K562 (cell line): ENCODE data around the gene TRAF7. TPM values are rescaled to one million over a fixed set of nuclear protein-coding genes. Genes with fewer than 3 reads are reported as not detected.

Source experiments
- CREB1 ChIP-seq, 2 experiments: sonication (generic) in 1 of 2; formaldehyde crosslinking in 1 of 2; IDR thresholded peaks; 2 replicates each; pipeline versions ENCODE4 v1.6.1 to v1.8.0; 2012 to 2022; ENCODE audit warnings: inconsistent platforms in 1 of 2, mild to moderate bottlenecking in 1 of 2, missing genetic modification reagents in 1 of 2, moderate library complexity in 1 of 2
- DNMT1 ChIP-seq: fragments of 450-650 bp; IDR thresholded peaks from 2 replicates; pipeline ENCODE4 v1.6.1; 2016; ENCODE audit warnings: antibody characterized with exemption, mild to moderate bottlenecking
- EHMT2 ChIP-seq: fragments of 450-650 bp; IDR thresholded peaks from 2 replicates; pipeline ENCODE4 v1.6.1; 2018; ENCODE audit warnings: antibody characterized with exemption
- HSF4 ChIP-seq: fragments of 250-450 bp; sonication (Bioruptor Pico); IDR thresholded peaks from 2 replicates; pipeline ENCODE4 v2.1.2; 2022; ENCODE audit warnings: mild to moderate bottlenecking, moderate library complexity, borderline replicate concordance
- MTA2 ChIP-seq: fragments of 450-650 bp; IDR thresholded peaks from 2 replicates; pipeline ENCODE4 v1.6.1; 2016; ENCODE audit warnings: low read depth
- NCOA6 ChIP-seq: fragments of 450-650 bp; IDR thresholded peaks from 2 replicates; pipeline ENCODE4 v1.6.1; 2017; ENCODE audit warnings: mild to moderate bottlenecking
- NR2C1 ChIP-seq, 2 experiments: fragments of 450-650 bp; IDR thresholded peaks; 2 replicates each; pipeline ENCODE4 v1.6.1; 2017; ENCODE audit warnings: mild to moderate bottlenecking in 2 of 2, antibody characterized with exemption in 1 of 2, inconsistent platforms in 1 of 2, missing compliant biosample characterization in 1 of 2, missing genetic modification characterization in 1 of 2
- NRF1 ChIP-seq, 2 experiments: fragments of 450-650 bp; IDR thresholded peaks in 1 of 2; conservative IDR thresholded peaks in 1 of 2; 2 replicates each; pipeline ENCODE4 v1.6.1; 2014; ENCODE audit warnings: mild to moderate bottlenecking in 2 of 2
- RB1 ChIP-seq: fragments of 450-650 bp; IDR thresholded peaks from 2 replicates; pipeline ENCODE4 v1.6.1; 2017; ENCODE audit warnings: low read depth, mild to moderate bottlenecking
- XRCC5 ChIP-seq: fragments of 200-400 bp; formaldehyde crosslinking; IDR thresholded peaks from 2 replicates; pipeline ENCODE4 v1.6.1; 2017; ENCODE audit warnings: low read depth, mild to moderate bottlenecking, low read length
- YY1 ChIP-seq, 3 experiments: IDR thresholded peaks; 2 replicates each; pipeline ENCODE4 v1.6.1; 2011; ENCODE audit warnings: low read length in 2 of 3, mild to moderate bottlenecking in 2 of 3, moderate library complexity in 2 of 3, borderline replicate concordance in 1 of 3, control low read depth in 1 of 3, low read depth in 1 of 3; ENCODE audit not compliant: insufficient read depth in 3 of 3, insufficient replicate concordance in 2 of 3, control insufficient read depth in 1 of 3, insufficient read length in 1 of 3; ENCODE audit errors: extremely low read depth in 1 of 3
- ZFX ChIP-seq: sonication (generic); formaldehyde crosslinking; IDR thresholded peaks from 2 replicates; pipeline ENCODE4 v1.8.0; 2022; ENCODE audit warnings: mild to moderate bottlenecking, missing genetic modification reagents, moderate library complexity
- ZNF134 ChIP-seq: fragments of 250-450 bp; sonication (Bioruptor Pico); conservative IDR thresholded peaks from 2 replicates; pipeline ENCODE4 v1.4.0; 2020
- ZNF3 ChIP-seq: fragments of 250-450 bp; sonication (Bioruptor Pico); IDR thresholded peaks from 2 replicates; pipeline ENCODE4 v1.5.0; 2021; ENCODE audit warnings: mild to moderate bottlenecking, moderate library complexity
- ZNF316 ChIP-seq: fragments of 450-650 bp; IDR thresholded peaks from 2 replicates; pipeline ENCODE4 v1.6.1; 2016
- ZNF384 ChIP-seq: IDR thresholded peaks from 2 replicates; pipeline ENCODE4 v1.6.1; 2012; ENCODE audit warnings: low read depth, low read length, improper control_type of control experiment
- ZNF41 ChIP-seq: fragments of 250-450 bp; sonication (Bioruptor Pico); conservative IDR thresholded peaks from 2 replicates; pipeline ENCODE4 v1.4.0; 2020; ENCODE audit warnings: mild to moderate bottlenecking
- ZNF785 ChIP-seq: fragments of 250-450 bp; sonication (Bioruptor Pico); IDR thresholded peaks from 2 replicates; pipeline ENCODE4 v1.4.0; 2020; ENCODE audit warnings: mild to moderate bottlenecking
- polyA plus RNA-seq, 8 experiments: library from polyadenylated mRNA; depleted of rRNA in 4 of 8; stranded (reverse) in 5 of 8; unstranded in 3 of 8; fragments of >200 nt; fragmentation: Nextera tagmentation in 2 of 8; fragmentation: Illumina TruSeq in 1 of 8; extraction: Ambion mirVana in 2 of 8; extraction: Trizol in 1 of 8; gene quantifications; 2 replicates each; pipeline versions ENCODE4 v1.2.1 to v1.2.3, GENCODE V29; 2011 to 2014; ENCODE audit warnings: inconsistent platforms in 1 of 8, missing spikeins in 1 of 8
- total RNA-seq, 7 experiments: library from RNA; depleted of rRNA in 6 of 7; stranded (reverse); fragments of >200 nt in 6 of 7; fragmentation: Illumina TruSeq in 2 of 7; extraction: Trizol in 2 of 7; gene quantifications; 2 replicates each; pipeline versions ENCODE4 v1.2.1 to v1.2.3, GENCODE V29; 2011 to 2021; ENCODE audit warnings: low replicate concordance in 1 of 7
- TF ChIP-seq, protein P1 (sequence below): fragments of 250-450 bp; sonication (Bioruptor Pico); IDR thresholded peaks from 2 replicates; pipeline ENCODE4 v1.4.0; 2020; ENCODE audit warnings: borderline replicate concordance
- TF ChIP-seq, protein P2 (sequence below): fragments of 250-450 bp; sonication (Bioruptor Pico); IDR thresholded peaks from 2 replicates; pipeline ENCODE4 v1.5.0; 2021; ENCODE audit warnings: mild to moderate bottlenecking, borderline replicate concordance
- TF ChIP-seq, protein P3 (sequence below): fragments of 450-650 bp; IDR thresholded peaks from 2 replicates; pipeline ENCODE4 v1.6.1; 2016; ENCODE audit warnings: mild to moderate bottlenecking

TRAF7 gene
- total and polyA plus RNA-seq, 9 of the 15 experiments (the other 6 are each of a cell fraction or from before 2014, with no cell fraction given) = 1.1 to 113 (median 41.6) TPM

DNA sequence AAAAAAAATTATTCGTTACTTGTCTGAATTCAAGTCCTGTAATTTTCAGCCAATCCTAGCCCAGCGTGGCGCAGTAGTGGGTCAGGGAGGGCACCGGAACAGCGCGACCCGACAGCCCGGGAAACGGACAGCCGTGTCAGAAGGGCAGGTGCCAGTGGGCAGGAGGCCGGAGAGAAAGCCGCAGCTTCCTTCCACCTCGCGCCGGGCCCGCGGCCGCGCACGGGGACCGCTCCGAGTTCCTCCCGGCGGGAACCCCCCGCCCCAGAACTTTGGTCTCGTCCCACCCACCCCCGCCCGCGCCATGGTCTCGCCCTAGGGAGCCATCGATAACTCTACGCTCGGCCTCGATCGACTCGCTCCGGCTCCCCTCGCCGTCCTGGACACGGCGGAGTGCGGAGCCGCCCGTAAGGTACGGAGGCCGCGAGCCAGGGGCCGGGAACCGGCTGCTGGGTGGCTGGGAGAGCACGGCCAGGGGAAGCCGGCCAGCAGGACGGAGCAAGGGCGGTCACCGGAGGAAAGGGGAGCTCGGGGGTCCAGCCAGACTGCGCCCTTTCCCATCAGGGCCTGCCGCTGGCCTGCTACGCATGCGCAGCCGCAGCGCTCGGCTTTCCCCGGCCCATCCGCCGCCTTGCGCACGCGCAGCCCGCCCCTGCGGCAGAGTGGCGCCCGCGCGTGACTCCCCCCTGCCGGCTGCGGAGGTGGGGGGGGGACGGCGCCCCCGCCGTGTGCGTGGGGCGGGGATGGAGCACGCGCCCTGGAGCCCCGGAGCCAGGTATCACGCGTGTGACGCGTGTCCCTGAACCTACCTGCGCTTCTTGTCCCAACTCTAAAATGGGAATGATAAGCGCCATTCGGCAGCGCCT lies 49.8 kb downstream of the TRAF7 start, which contains the start of gene MLST8 (continued):
- TF ChIP-seq NR2C1 (IDR thresholded peaks at IDR 0.05) = no peak
- no peak for TF ChIP-seq NR2C1 (tag; IDR thresholded peaks at IDR 0.05)
- peak; percentile 74 for TF ChIP-seq RB1
- TF ChIP-seq EHMT2 = no peak
- TF ChIP-seq ZFX (CRISPR knock-in tag) = peak; percentile 98
- no peak for TF ChIP-seq NCOA6
- TF ChIP-seq, protein P1, sequence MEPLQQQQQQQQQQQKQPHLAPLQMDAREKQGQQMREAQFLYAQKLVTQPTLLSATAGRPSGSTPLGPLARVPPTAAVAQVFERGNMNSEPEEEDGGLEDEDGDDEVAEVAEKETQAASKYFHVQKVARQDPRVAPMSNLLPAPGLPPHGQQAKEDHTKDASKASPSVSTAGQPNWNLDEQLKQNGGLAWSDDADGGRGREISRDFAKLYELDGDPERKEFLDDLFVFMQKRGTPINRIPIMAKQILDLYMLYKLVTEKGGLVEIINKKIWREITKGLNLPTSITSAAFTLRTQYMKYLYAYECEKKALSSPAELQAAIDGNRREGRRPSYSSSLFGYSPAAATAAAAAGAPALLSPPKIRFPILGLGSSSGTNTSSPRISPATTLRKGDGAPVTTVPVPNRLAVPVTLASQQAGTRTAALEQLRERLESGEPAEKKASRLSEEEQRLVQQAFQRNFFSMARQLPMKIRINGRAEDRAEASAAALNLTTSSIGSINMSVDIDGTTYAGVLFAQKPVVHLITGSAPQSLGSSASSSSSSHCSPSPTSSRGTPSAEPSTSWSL (CRISPR knock-in tag) = no peak
- peak in 2 of 3 experiments; percentile 59 to 79 for TF ChIP-seq YY1 (IDR thresholded peaks at IDR 0.05; ENCODE audit: borderline replicate concordance in 1 of 3, control insufficient read depth in 1 of 3, extremely low read depth in 1 of 3, insufficient read depth in 3 of 3, insufficient read length in 1 of 3, insufficient replicate concordance in 2 of 3, low read depth in 1 of 3, low read length in 2 of 3)
- TF ChIP-seq ZNF41 (CRISPR knock-in tag) = no peak
- TF ChIP-seq, protein P2, sequence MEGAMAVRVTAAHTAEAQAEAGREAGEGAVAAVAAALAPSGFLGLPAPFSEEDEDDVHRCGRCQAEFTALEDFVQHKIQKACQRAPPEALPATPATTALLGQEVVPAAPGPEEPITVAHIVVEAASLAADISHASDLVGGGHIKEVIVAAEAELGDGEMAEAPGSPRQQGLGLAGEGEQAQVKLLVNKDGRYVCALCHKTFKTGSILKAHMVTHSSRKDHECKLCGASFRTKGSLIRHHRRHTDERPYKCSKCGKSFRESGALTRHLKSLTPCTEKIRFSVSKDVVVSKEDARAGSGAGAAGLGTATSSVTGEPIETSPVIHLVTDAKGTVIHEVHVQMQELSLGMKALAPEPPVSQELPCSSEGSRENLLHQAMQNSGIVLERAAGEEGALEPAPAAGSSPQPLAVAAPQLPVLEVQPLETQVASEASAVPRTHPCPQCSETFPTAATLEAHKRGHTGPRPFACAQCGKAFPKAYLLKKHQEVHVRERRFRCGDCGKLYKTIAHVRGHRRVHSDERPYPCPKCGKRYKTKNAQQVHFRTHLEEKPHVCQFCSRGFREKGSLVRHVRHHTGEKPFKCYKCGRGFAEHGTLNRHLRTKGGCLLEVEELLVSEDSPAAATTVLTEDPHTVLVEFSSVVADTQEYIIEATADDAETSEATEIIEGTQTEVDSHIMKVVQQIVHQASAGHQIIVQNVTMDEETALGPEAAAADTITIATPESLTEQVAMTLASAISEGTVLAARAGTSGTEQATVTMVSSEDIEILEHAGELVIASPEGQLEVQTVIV (CRISPR knock-in tag) = no peak; the same call in 1 of the 2 replicates
- TF ChIP-seq MTA2 = no peak
- TF ChIP-seq ZNF384 = peak; percentile 8; the same call in 1 of the 2 replicates
- TF ChIP-seq ZNF785 (CRISPR knock-in tag) = no peak
- TF ChIP-seq ZNF316 = no peak
- TF ChIP-seq ZNF134 (CRISPR knock-in tag) = no peak
- peak; percentile 56; the same call in 1 of the 2 replicates for TF ChIP-seq CREB1 (IDR thresholded peaks at IDR 0.05)
- TF ChIP-seq CREB1 (CRISPR knock-in tag; IDR thresholded peaks at IDR 0.05) = peak; percentile 56; the same call in 1 of the 2 replicates
- peak; percentile 99 for TF ChIP-seq NRF1 (conservative IDR thresholded peaks at IDR 0.05 in 1 of 2, IDR thresholded peaks at IDR 0.05 in 1 of 2)
- TF ChIP-seq ZNF3 (CRISPR knock-in tag) = no peak
- TF ChIP-seq, protein P3, sequence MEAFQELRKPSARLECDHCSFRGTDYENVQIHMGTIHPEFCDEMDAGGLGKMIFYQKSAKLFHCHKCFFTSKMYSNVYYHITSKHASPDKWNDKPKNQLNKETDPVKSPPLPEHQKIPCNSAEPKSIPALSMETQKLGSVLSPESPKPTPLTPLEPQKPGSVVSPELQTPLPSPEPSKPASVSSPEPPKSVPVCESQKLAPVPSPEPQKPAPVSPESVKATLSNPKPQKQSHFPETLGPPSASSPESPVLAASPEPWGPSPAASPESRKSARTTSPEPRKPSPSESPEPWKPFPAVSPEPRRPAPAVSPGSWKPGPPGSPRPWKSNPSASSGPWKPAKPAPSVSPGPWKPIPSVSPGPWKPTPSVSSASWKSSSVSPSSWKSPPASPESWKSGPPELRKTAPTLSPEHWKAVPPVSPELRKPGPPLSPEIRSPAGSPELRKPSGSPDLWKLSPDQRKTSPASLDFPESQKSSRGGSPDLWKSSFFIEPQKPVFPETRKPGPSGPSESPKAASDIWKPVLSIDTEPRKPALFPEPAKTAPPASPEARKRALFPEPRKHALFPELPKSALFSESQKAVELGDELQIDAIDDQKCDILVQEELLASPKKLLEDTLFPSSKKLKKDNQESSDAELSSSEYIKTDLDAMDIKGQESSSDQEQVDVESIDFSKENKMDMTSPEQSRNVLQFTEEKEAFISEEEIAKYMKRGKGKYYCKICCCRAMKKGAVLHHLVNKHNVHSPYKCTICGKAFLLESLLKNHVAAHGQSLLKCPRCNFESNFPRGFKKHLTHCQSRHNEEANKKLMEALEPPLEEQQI = no peak
- no peak for TF ChIP-seq DNMT1
- 0 out of 2 replicates have a peak, but pooled peaks have one; percentile 50 for TF ChIP-seq XRCC5
- TF ChIP-seq HSF4 = no peak
